Measurements from ENCODE around the gene NUDT8. TPM values are rescaled to one million over a fixed set of nuclear protein-coding genes. Genes with fewer than 3 reads are reported as not detected.

NUDT8 gene
- polyA plus RNA-seq, 2 of the 4 experiments (the other 2 are of a cell fraction), result 1.8 to 5.6 TPM

GRCh38 chr11:67606492-67607295, 23.0 kb downstream of the NUDT8 start, which contains the start of gene NDUFV1 (continued):
- TF ChIP-seq PBX3 (IDR thresholded peaks at IDR 0.05), result no peak
- no peak for TF ChIP-seq ATOH8 (CRISPR knock-in tag; IDR thresholded peaks at IDR 0.05; ENCODE audit: low read depth)
- 0 out of 2 replicates have a peak, but pooled peaks have one; percentile 49 for TF ChIP-seq GATA3 (IDR thresholded peaks at IDR 0.05; ENCODE audit: borderline replicate concordance)
- TF ChIP-seq MAX (IDR thresholded peaks at IDR 0.05), result peak; percentile 87
- TF ChIP-seq RAD21 (conservative IDR thresholded peaks at IDR 0.05 in 1 of 2, IDR thresholded peaks at IDR 0.05 in 1 of 2), result peak in 1 of 2 experiments; percentile 39; a peak in 2 of 5 replicates
- TF ChIP-seq JUN (IDR thresholded peaks at IDR 0.05), result peak; percentile 26 to 63; a peak in 2 of 5 replicates

- ChIA-PET POLR2A (no interaction called here), CTCF (interaction anchor here (0.7 to 2.1 kb wide), 4 partner anchors 9 to 23 kb away, joined by 4 to 11 read pairs (median 7); partner anchors contain the start of genes GSTP1 and NUDT8)
- no peak for FAIRE-seq
- Histone ChIP-seq H3K27ac (peak overlapping the region; percentile 67 to 91), H3K4me3 (peak overlapping the region; percentile 82), H3K4me1 (peaks cover 19% of the 10 kb centered on the region), H3K9me3 (no peaks in the 10 kb centered on the region), H3K4me2 (peak overlapping the region; percentile 93)
- no peak for DNase-seq (ENCODE audit: low read depth in 1 of 2, low spot score in 1 of 2)
- TF ChIP-seq MAFK (IDR thresholded peaks at IDR 0.05; ENCODE audit: partially characterized antibody), result no peak
- WGBS (ENCODE audit: missing lambda C conversion rate), result 67% methylated on average over 16 of the region's 17 CpGs
- ATAC-seq, result no peak; a peak in 1 of 6 replicates
These were observed 23.6 kb downstream of the NUDT8 start for GRCh38 chr11:67606093-67606491.

GRCh38 chr11:67605231-67606011, 24.3 kb downstream of the NUDT8 start:
- Histone ChIP-seq H3K27ac (peak overlapping the region in 1 of 2 experiments; percentile 91; a peak in 3 of 6 replicates), H3K4me3 (no peak overlapping the region), H3K4me2 (peak overlapping the region; percentile 93), H3K4me1 (peaks cover 19% of the 10 kb centered on the region), H3K9me3 (no peaks in the 10 kb centered on the region)
- FAIRE-seq (no peak), ATAC-seq (peak; percentile 53 to 61), DNase-seq (ENCODE audit: low read depth in 1 of 2, low spot score in 1 of 2) (no peak)
- TF ChIP-seq ATOH8 (CRISPR knock-in tag; IDR thresholded peaks at IDR 0.05; ENCODE audit: low read depth) (no peak), ZC3H11A (IDR thresholded peaks at IDR 0.05) (no peak), REST (IDR thresholded peaks at IDR 0.05) (no peak), ZSCAN20 (CRISPR knock-in tag; IDR thresholded peaks at IDR 0.05) (no peak), JUN (IDR thresholded peaks at IDR 0.05) (no peak), RARB (CRISPR knock-in tag; IDR thresholded peaks at IDR 0.05) (no peak)
- ChIA-PET POLR2A (no interaction called here), CTCF (interaction anchor here (0.7 to 2.1 kb wide), 6 partner anchors 10 to 33 kb away, joined by 3 to 11 read pairs (median 5); partner anchors contain the start of genes GSTP1 and NUDT8)
- 49% methylated on average over 11 of the region's 11 CpGs for WGBS (ENCODE audit: missing lambda C conversion rate)

Data from A549 (cell line).